OCI-LY1 (cell line): ENCODE results near the gene AFM.

Experiments
- CTCF ChIP-seq: fragments of 200-600 bp; sonication (generic), shearing (Covaris generic); IDR thresholded peaks from 2 replicates; pipeline ENCODE4 v1.5.1; 2017; ENCODE audit warnings: mild to moderate bottlenecking, antibody characterized with exemption, low read length, moderate library complexity, mixed read lengths
- EZH2 ChIP-seq: fragments of 200-600 bp; sonication (generic), shearing (Covaris generic); IDR thresholded peaks from 2 replicates; pipeline ENCODE4 v1.8.0; 2017; ENCODE audit warnings: borderline replicate concordance, mixed run types, mild to moderate bottlenecking, antibody characterized with exemption, low read length, moderate library complexity, mixed read lengths

GRCh38 chr4:73445383-73446335 lies 35.9 kb upstream of the AFM start:
- no peak for TF ChIP-seq CTCF
- no peak for TF ChIP-seq EZH2
